ENCODE measurements around the gene SDHB. TPM values are rescaled to one million over a fixed set of nuclear protein-coding genes. Genes with fewer than 3 reads are reported as not detected.

SDHB gene
- total RNA-seq, 6 experiments from 2014 or later: 139 to 244 (median 178) TPM

GRCh38 chr1:17052038-17052437 lies 1.8 kb downstream of the SDHB start:
- H3K36me3 ChIP-seq: peaks cover 0 to 19% (median 3%) of the 10 kb centered on the region in 4 donors
- H3K9me3 ChIP-seq: no peaks in the 10 kb centered on the region
- DNase-seq: no peak
- no CpG with 5 or more reads among the region's 1 CpG for WGBS (ENCODE audit: insufficient coverage, low coverage, low lambda C conversion rate, missing lambda C conversion rate)
- TF ChIP-seq CTCF (IDR thresholded peaks at IDR 0.05): no peak
- TF ChIP-seq POLR2A (IDR thresholded peaks at IDR 0.05): no peak
- no peaks in the 10 kb centered on the region for H3K27me3 ChIP-seq
- peaks cover 0 to 35% (median 9%) of the 10 kb centered on the region in 4 donors for H3K4me1 ChIP-seq
- intact Hi-C loops (cut with DNase I): no loop called here
- H3K27ac ChIP-seq: peak overlapping the region in 2 of 3 donors; percentile 94 to 97
- peak in 1 of 4 donors; percentile 2 for ATAC-seq
- peak overlapping the region in 2 of 3 donors; percentile 86 to 93 for H3K4me3 ChIP-seq

GRCh38 chr1:17047924-17048323 lies 5.9 kb downstream of the SDHB start:
- DNase-seq (no peak), ATAC-seq (no peak)
- peaks cover 0 to 37% (median 20%) of the 10 kb centered on the region in 4 donors for H3K36me3 ChIP-seq
- TF ChIP-seq POLR2A (IDR thresholded peaks at IDR 0.05) (no peak), CTCF (IDR thresholded peaks at IDR 0.05) (no peak)
- peaks cover 0 to 47% (median 11%) of the 10 kb centered on the region in 4 donors for H3K4me1 ChIP-seq
- H3K27ac ChIP-seq: no peak overlapping the region
- no peak overlapping the region for H3K4me3 ChIP-seq
- no peaks in the 10 kb centered on the region for H3K27me3 ChIP-seq
- H3K9me3 ChIP-seq: peaks cover 0 to 2% (median 0%) of the 10 kb centered on the region in 4 donors
- intact Hi-C loops (cut with DNase I): no loop called here
- 88% methylated on average over 5 of the region's 5 CpGs for WGBS (ENCODE audit: insufficient coverage, low coverage, low lambda C conversion rate, missing lambda C conversion rate)

GRCh38 chr1:17046334-17046657 lies 7.5 kb downstream of the SDHB start:
- no peak for DNase-seq
- intact Hi-C loops (cut with DNase I): no loop called here
- peaks cover 0 to 46% (median 25%) of the 10 kb centered on the region in 4 donors for H3K36me3 ChIP-seq
- H3K4me3 ChIP-seq: no peak overlapping the region
- TF ChIP-seq POLR2A (IDR thresholded peaks at IDR 0.05): no peak
- TF ChIP-seq CTCF (IDR thresholded peaks at IDR 0.05): no peak
- 33% methylated on average over 3 of the region's 3 CpGs for WGBS (ENCODE audit: insufficient coverage, low coverage, low lambda C conversion rate, missing lambda C conversion rate)
- H3K4me1 ChIP-seq: peaks cover 0 to 39% (median 8%) of the 10 kb centered on the region in 4 donors
- no peaks in the 10 kb centered on the region for H3K27me3 ChIP-seq
- peaks cover 0 to 2% (median 0%) of the 10 kb centered on the region in 4 donors for H3K9me3 ChIP-seq
- H3K27ac ChIP-seq: no peak overlapping the region
- ATAC-seq: peak in 1 of 4 donors; percentile 10

GRCh38 chr1:17045634-17046333 lies 8.0 kb downstream of the SDHB start:
- H3K27me3 ChIP-seq: no peaks in the 10 kb centered on the region
- ATAC-seq: peak; percentile 57 to 71 (median 68)
- intact Hi-C loops (cut with DNase I): no loop called here
- TF ChIP-seq POLR2A (IDR thresholded peaks at IDR 0.05) (no peak), CTCF (IDR thresholded peaks at IDR 0.05) (peak; percentile 71 to 79 (median 72))
- H3K27ac ChIP-seq: no peak overlapping the region
- no peak for DNase-seq
- peaks cover 0 to 2% (median 0%) of the 10 kb centered on the region in 4 donors for H3K9me3 ChIP-seq
- no peak overlapping the region for H3K4me3 ChIP-seq
- WGBS (ENCODE audit: insufficient coverage, low coverage, low lambda C conversion rate, missing lambda C conversion rate): 21% methylated on average over 9 of the region's 9 CpGs
- peaks cover 0 to 36% (median 6%) of the 10 kb centered on the region in 4 donors for H3K4me1 ChIP-seq
- peaks cover 0 to 46% (median 27%) of the 10 kb centered on the region in 4 donors for H3K36me3 ChIP-seq

Data from right lobe of liver (tissue), 6 donors.